ENCODE data around the gene PUS1. TPM values are rescaled to one million over a fixed set of nuclear protein-coding genes. Genes with fewer than 3 reads are reported as not detected.

Gene PUS1
- total RNA-seq, 1 experiment from 2014 or later: 77.3 TPM

DNA sequence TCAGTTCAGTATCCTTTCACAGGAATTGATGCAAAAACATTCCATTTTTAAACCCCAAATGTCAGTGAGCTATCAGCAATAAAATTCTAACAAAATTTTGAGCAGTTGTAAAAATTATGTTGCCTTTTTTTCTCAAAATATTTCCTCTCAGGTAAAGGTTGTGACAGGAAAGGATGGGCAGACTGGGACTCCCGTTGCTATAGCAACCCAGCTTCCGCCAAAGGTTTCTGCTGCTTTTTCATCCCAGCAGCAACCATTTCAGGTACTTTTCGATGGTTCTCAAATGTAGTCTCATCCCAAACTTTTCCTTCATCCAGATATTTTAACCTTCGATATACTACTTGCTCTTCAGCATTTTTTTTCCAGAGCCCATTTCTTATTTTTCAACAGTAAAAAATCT is 34.3 kb downstream of the PUS1 start:
- Histone ChIP-seq H3K4me2 (ENCODE audit: low read length) (no peak overlapping the region), H3K9me2 (ENCODE audit: insufficient read depth) (no peaks in the 10 kb centered on the region), H3K36me3 (ENCODE audit: control insufficient read depth in 1 of 2, insufficient read depth in 2 of 2, low read length in 2 of 2) (peaks cover 6 to 7% of the 10 kb centered on the region in 2 experiments; a peak in 3 of 4 replicates), H3K79me2 (ENCODE audit: insufficient read depth, low read length) (peaks cover 87% of the 10 kb centered on the region), H3K27ac (ENCODE audit: low read depth, low read length) (no peak overlapping the region), H2AFZ (ENCODE audit: low read depth, low read length, poor library complexity, severe bottlenecking) (no peak overlapping the region), H3K9ac (ENCODE audit: low read length) (no peak overlapping the region), H3K27me3 (ENCODE audit: insufficient read depth, low read length) (no peaks in the 10 kb centered on the region), H3K4me1 (ENCODE audit: control insufficient read depth in 1 of 2, insufficient read depth in 2 of 2, low read length in 2 of 2) (no peaks in the 10 kb centered on the region), H3K9me3 (ENCODE audit: control insufficient read depth in 1 of 2, insufficient read depth in 1 of 2, low read depth in 1 of 2, low read length in 2 of 2) (no peaks in the 10 kb centered on the region), H3K4me3 (replicated peaks in 1 of 2; ENCODE audit: low read depth in 1 of 2, low read length in 2 of 2) (no peak overlapping the region), H4K20me1 (ENCODE audit: insufficient read depth) (peaks cover 6% of the 10 kb centered on the region)
- TF ChIP-seq YY1 (IDR thresholded peaks at IDR 0.05; ENCODE audit: extremely low read depth, insufficient replicate concordance, low read depth, low read length) (no peak), POLR2AphosphoS5 (IDR thresholded peaks at IDR 0.05; ENCODE audit: low read depth, low read length) (no peak), ZNF274 (IDR thresholded peaks at IDR 0.05; ENCODE audit: low read depth, low read length) (no peak), EZH2phosphoT487 (IDR thresholded peaks at IDR 0.05; ENCODE audit: borderline replicate concordance) (no peak), SP1 (IDR thresholded peaks at IDR 0.05; ENCODE audit: low read depth) (no peak), SIN3A (IDR thresholded peaks at IDR 0.05; ENCODE audit: low read depth) (no peak), RAD21 (IDR thresholded peaks at IDR 0.05; ENCODE audit: low read depth) (no peak), JUND (IDR thresholded peaks at IDR 0.05) (no peak), MAX (IDR thresholded peaks at IDR 0.05) (no peak), EGR1 (IDR thresholded peaks at IDR 0.05; ENCODE audit: low read depth) (no peak), ZFX (IDR thresholded peaks at IDR 0.05) (no peak), ATF3 (IDR thresholded peaks at IDR 0.05) (no peak), ELF1 (IDR thresholded peaks at IDR 0.05; ENCODE audit: borderline replicate concordance, low read depth) (no peak), EZH2 (IDR thresholded peaks at IDR 0.05) (no peak), CEBPB (IDR thresholded peaks at IDR 0.05; ENCODE audit: low read depth) (no peak), CBX3 (IDR thresholded peaks at IDR 0.05; ENCODE audit: low read depth) (no peak), TCF7L2 (IDR thresholded peaks at IDR 0.05; ENCODE audit: borderline replicate concordance, extremely low read depth, insufficient read depth, insufficient read length) (no peak)
- TF ChIP-seq, protein P1, sequence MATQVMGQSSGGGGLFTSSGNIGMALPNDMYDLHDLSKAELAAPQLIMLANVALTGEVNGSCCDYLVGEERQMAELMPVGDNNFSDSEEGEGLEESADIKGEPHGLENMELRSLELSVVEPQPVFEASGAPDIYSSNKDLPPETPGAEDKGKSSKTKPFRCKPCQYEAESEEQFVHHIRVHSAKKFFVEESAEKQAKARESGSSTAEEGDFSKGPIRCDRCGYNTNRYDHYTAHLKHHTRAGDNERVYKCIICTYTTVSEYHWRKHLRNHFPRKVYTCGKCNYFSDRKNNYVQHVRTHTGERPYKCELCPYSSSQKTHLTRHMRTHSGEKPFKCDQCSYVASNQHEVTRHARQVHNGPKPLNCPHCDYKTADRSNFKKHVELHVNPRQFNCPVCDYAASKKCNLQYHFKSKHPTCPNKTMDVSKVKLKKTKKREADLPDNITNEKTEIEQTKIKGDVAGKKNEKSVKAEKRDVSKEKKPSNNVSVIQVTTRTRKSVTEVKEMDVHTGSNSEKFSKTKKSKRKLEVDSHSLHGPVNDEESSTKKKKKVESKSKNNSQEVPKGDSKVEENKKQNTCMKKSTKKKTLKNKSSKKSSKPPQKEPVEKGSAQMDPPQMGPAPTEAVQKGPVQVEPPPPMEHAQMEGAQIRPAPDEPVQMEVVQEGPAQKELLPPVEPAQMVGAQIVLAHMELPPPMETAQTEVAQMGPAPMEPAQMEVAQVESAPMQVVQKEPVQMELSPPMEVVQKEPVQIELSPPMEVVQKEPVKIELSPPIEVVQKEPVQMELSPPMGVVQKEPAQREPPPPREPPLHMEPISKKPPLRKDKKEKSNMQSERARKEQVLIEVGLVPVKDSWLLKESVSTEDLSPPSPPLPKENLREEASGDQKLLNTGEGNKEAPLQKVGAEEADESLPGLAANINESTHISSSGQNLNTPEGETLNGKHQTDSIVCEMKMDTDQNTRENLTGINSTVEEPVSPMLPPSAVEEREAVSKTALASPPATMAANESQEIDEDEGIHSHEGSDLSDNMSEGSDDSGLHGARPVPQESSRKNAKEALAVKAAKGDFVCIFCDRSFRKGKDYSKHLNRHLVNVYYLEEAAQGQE (IDR thresholded peaks at IDR 0.05; ENCODE audit: low read depth): no peak
- TF ChIP-seq, protein P2, sequence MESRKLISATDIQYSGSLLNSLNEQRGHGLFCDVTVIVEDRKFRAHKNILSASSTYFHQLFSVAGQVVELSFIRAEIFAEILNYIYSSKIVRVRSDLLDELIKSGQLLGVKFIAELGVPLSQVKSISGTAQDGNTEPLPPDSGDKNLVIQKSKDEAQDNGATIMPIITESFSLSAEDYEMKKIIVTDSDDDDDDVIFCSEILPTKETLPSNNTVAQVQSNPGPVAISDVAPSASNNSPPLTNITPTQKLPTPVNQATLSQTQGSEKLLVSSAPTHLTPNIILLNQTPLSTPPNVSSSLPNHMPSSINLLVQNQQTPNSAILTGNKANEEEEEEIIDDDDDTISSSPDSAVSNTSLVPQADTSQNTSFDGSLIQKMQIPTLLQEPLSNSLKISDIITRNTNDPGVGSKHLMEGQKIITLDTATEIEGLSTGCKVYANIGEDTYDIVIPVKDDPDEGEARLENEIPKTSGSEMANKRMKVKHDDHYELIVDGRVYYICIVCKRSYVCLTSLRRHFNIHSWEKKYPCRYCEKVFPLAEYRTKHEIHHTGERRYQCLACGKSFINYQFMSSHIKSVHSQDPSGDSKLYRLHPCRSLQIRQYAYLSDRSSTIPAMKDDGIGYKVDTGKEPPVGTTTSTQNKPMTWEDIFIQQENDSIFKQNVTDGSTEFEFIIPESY (IDR thresholded peaks at IDR 0.05; ENCODE audit: extremely low read depth, insufficient replicate concordance, low read length): no peak
- TF ChIP-seq, protein P3, sequence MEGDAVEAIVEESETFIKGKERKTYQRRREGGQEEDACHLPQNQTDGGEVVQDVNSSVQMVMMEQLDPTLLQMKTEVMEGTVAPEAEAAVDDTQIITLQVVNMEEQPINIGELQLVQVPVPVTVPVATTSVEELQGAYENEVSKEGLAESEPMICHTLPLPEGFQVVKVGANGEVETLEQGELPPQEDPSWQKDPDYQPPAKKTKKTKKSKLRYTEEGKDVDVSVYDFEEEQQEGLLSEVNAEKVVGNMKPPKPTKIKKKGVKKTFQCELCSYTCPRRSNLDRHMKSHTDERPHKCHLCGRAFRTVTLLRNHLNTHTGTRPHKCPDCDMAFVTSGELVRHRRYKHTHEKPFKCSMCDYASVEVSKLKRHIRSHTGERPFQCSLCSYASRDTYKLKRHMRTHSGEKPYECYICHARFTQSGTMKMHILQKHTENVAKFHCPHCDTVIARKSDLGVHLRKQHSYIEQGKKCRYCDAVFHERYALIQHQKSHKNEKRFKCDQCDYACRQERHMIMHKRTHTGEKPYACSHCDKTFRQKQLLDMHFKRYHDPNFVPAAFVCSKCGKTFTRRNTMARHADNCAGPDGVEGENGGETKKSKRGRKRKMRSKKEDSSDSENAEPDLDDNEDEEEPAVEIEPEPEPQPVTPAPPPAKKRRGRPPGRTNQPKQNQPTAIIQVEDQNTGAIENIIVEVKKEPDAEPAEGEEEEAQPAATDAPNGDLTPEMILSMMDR (IDR thresholded peaks at IDR 0.05 in 2 of 3, conservative IDR thresholded peaks at IDR 0.05 in 1 of 3; ENCODE audit: borderline replicate concordance in 1 of 3, insufficient read depth in 1 of 3, low read depth in 2 of 3, low read length in 2 of 3): no peak
- ChIA-PET POLR2A (no interaction called here), RAD21 (ENCODE audit: low non-redundant PET in 1 of 2, low total read pairs in 2 of 2, uncharacterized antibody in 2 of 2, unreplicated experiment in 2 of 2) (interaction anchor here in 1 of 2 experiments (0.6 kb wide), 1 partner anchor 1070 kb away, joined by 3 read pairs; no protein-coding TSS in a partner anchor), CTCF (no interaction called here)
- DNase-seq (ENCODE audit: low read depth, low spot score) (no peak), ATAC-seq (no peak)
- no TSS peak for BruUV-seq (replicated peaks)
- intact Hi-C loops (cut with micrococcal nuclease): no loop called here

Measured in HCT116 (cell line).